Hepatic stellate cell (primary cell): ENCODE measurements around the gene GPR141.

ENCODE experiments used
- DNase-seq: peaks from one replicate; pipeline ENCODE4 v3.0.0; 2011; ENCODE audit warnings: low spot score

The GPR141 gene

DNA sequence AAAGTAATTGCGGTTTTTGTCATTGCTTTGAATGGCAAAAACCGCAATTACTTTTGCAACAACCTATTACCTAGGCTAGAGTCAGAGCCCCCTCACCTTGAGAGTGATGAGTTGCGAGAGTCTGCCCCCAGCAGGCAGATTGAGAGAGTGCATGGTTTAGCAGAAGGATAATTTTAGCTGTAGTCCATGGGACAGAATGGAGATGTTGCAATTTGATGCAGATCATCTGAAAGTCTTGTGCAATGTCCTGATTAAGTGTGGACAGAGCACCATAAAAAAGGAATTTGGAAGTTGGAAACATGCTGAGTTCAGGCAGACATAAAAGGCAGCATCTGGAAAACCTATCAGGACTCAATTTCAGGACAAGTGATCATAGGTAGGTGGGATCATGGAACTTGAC lies 48.7 kb downstream of the GPR141 start:
- no peak for DNase-seq

DNA sequence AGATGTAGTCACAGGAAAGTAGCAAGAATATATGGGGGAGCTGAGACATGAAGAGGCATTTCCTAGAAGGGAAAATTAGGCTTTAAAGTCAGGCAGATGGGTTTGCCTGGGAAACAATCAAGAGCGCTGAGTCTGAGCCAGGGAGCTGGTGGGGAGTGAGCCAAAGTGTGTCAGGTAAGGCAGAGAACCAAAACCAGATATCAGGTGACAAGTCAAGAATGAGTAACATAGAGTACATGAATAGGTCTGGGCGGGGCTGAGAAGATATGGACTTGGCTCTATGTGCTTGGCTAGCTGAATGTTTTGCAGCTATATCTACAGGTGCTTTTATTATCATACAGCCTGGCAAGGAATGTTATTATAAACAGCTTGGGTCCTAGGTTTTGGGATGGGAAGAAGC lies 49.3 kb downstream of the GPR141 start:
- no peak for DNase-seq

GRCh38 chr7:37735196-37735595 lies 51.6 kb downstream of the GPR141 start:
- DNase-seq = no peak

DNA sequence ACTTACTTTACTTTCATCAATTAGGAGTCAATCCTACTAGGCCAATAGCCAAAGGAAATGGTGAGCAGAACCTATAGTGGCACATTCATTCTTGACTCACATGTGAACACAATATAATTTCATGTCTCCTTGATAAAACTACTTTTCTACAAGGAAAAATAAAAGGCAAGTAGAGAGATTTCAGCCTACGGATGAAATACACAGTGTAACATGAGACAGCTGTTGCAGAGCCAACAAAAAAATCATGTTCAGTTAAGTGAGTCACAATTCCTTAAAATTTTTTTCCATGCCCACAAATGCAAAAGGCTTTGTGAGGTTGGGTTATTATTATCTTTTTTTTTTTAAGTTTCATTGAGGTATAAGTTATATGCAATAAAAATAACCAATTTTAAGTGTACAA lies 54.8 kb downstream of the GPR141 start:
- no peak for DNase-seq

GRCh38 chr7:37740398-37740797 lies 56.8 kb downstream of the GPR141 start:
- no peak for DNase-seq

GRCh38 chr7:37741776-37742175 lies 58.2 kb downstream of the GPR141 start:
- no peak for DNase-seq

DNA sequence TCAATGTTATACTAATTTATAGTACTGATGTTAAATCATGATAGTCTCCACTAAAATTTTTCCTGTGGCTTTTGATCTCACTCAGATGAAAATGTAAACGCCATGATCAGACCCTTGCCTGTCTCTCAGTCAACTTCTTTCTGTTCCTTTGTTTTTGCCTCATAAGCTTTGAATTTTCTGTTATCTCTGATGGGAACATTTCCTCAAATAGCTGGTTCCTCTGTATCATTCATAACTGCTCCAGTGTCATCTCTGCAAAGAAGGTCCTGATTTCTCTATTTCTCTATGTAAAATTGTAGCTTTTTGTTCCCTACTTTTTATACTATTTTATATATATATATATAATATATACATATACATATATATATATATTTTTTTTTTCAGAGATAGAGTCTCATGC lies 67.5 kb downstream of the GPR141 start:
- no peak for DNase-seq

DNA sequence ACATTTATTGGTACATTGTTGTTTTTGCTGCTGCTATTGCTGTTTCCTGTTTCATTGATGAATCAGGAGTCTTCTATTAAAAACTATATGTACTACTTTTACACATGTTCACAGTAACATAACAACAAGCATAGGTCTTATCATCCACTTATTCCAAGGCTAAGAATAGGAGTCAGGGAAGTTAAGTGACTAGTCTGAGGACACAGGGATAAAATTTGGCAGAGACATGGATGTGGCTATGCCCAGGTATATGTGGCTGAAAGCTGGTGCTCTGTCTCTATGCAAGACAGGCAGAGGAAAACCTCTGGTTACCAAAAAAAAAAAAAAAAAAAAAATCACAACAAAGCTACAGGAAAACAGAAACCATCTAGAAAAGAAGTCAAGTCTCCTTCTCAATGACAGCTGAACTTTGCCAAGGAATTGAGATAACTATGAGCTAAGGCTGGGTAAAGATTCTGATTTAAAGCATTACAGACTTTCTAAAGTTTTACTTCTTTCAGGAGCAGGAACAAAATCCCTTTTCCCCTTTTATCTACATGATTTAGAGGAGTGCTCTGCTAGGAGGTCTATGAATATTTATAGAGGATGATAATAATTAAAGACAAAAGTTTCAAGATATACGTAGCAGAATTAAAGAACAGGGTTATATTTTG lies 70.0 kb downstream of the GPR141 start:
- no peak for DNase-seq

GRCh38 chr7:37756797-37757551 lies 73.4 kb downstream of the GPR141 start:
- no peak for DNase-seq

DNA sequence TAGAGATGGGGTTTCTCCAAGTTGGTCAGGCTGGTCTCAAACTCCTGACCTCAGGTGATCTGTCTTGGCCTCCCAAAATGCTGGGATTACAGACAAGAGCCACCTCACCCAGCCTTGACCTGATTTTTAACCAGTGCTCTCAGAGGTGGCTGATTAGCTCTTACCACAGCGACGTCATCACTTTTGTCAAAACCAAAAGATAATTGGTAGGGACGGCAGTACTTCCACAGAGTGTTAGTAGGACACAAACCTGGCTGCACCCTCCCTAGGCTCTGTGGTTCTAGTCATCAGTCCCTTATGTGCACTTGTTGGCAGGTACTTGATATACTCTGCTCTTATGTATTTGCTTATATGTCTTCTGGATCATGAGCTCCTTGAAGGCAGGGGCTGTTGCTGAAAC lies 74.0 kb downstream of the GPR141 start:
- no peak for DNase-seq

DNA sequence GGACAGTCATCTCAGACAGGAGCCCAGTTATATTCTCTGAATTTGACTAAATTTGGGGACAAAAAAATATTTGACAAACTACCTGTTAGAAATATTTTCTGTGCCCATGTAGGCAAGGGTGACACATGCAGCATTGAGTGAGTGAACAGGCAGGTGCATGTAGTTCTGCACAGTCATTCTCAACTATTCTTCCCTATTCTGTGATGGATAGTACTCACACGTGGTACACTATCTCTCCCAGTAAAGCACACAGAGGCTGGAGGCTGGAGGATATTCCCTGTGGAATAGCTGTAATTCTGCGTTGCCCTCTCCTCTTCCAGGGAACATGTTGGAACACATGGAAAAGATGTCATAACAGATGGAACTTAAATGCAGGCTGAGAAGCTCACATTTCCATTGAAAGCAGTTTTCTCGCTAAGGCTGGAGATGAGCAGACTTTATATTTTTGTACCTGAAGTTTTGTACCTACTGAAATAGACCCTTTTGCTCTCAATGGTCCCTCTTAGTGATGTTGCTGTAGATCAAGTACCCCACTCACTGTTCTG lies 75.0 kb downstream of the GPR141 start:
- DNase-seq = no peak

DNA sequence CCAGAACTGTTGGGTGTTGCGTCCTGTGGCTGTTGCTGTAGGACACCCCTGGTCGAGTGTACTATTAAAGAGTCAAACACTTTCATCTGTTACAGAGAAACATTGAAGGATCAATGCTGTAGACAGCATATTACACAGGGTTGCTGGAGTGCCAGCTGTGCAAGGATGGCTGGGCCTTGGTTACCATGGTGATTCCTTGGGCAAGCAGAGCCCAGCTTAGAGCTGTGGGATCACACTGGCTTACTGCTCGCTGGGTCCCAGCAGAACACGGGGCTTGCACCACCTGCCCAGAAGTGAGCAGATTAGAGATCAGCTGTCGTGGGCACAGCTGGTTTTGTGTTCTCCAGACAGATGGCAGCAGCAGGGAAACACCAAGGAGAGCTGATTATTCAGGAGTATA lies 76.0 kb downstream of the GPR141 start:
- DNase-seq = no peak

GRCh38 chr7:37765421-37765829 lies 81.9 kb downstream of the GPR141 start:
- DNase-seq = no peak

DNA sequence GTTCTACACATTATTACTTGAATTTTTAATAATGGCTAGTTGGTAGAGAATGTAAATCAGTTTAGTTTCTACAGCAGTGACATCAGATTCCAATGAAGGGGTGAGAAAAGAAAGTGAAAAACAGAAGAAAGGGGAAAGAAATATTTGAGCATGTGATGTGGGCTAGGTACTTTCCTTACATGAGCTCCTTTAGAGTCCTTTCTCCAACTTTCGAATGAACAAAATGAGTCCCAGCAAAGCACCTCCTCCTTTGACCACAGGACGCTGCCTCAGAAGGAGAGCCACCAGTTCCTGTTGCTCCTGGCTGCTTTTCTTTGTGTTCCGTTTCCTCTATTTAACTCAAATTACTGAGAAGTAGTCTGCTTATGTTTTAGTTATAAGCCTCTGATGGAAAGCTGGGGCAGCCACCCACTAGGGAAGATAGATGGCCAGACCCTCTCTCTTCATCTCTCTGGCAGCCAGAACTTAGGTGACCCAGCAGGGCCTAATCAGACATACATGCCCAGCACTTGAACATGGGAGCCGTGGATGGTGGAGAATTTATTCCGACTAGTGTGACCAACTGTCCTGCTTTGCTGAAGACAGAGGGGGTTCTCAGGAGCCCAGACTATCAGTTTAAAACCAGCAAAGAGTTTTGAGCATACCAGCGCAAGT lies 82.4 kb downstream of the GPR141 start:
- no peak for DNase-seq

DNA sequence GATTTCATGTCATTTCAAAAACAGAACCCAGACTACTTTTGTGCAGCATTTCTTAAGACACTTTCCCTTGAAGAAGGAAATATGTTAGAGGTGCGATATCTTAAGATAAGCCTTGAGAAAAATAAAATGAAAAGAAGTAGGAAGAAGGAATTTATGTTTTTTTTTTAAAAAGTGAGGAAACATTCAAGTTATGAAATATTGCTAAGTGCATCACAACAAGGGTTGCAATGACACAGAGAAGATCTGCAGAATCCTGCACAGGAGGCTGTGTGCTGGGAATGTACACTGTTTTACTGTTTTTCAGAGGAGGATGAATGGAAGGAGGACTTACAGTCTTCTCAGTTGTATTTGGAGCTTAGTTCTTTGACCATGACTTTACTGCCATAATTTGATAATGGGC lies 85.0 kb downstream of the GPR141 start:
- no peak for DNase-seq

- DNase-seq = no peak
Observed at GRCh38 chr7:37769291-37769690, 85.7 kb downstream of the GPR141 start.

DNA sequence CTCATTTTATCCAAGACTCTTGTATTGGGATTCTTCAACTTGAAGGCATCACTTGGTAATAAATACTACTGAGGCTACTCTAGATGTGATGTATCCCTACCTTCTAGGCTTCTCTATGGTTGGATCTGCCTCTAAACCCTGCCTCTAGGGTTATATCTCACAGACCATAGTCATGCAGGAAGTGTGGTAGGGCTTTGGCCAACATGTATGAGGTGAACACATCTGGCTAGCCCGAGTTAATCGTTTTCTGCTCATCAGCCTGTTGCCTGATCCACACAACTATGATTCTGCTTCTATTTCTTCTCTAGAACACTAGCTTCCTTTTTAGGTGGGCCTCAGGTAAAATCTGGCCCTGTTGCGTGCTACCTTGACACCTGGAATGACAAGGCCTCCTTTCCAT lies 86.2 kb downstream of the GPR141 start:
- DNase-seq = no peak

DNA sequence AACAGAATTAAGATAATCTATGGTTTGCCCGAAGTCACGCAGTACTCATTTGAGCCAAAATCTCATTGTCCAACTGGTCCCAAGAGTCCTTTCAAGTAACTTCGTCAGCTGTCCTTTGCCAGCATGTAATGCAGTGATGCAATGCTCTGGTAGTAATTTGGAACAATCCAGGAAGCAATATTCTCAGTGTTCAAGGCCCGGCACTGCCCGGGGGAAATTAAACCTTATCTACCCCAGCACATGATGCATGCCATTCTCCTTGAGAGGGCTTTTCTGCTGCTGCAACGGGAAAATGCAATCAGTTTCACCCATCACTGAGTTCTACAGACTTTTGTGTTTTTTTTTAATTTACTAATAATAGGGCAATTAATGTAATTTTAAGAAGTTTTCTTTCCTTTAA lies 87.3 kb downstream of the GPR141 start:
- DNase-seq = no peak

DNA sequence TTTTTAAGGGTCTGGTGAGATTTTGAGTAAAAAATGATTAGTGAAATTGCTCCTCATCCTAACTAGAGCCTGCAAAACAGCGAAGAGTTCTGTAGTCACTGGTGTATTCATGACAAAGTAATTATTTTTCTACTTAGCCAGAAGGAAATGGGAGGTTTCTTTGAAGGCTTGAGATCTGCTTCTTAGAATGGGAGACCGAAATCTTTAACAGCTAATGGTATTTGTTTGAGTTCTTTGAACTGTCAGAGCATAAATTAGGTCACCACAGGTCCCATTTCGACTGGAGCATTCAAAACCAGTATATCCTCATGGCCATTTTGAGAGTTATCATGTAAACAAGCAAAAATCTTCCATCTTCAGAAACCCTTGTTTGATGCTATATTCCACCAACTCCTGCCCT lies 87.8 kb downstream of the GPR141 start:
- no peak for DNase-seq

- DNase-seq = no peak
Observed at GRCh38 chr7:37771801-37772200, 88.2 kb downstream of the GPR141 start.

DNA sequence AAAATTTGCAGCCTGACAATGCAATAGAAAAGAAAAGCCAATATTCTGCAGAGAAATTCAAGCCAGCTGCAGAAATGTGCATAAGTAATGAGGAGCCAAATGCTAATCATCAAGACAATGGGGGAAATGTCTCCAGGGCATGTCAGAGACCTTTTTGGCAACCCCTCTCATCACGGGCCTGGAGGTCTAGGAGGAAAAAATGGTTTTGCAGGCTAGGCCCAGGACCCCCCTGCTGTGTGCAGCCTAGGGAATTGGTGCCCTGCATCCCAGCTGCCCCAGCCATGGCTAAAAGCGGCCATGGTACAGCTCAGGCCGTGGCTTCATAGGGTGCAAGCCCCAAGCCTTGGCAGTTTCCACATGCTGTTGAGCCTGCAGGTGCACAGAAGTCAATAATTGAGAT lies 92.4 kb downstream of the GPR141 start:
- no peak for DNase-seq

DNA sequence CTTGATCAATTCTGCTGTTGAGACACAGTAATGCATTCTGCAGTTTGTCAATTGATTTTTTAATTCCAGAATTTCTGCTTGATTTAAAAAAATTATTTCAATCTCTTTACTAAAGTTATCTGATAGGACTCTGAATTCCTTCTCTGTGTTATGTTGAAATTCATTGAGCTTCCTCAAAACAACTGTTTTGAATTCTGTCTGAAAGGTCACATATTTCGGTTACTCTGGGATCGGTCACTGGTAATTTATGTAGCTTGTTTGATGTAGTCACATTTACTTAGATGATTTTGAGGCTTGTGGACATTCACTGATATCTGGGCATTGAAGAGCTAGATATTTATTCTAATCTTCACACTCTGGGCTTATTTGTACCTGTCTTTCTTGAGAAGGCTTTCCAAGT lies 97.6 kb downstream of the GPR141 start:
- DNase-seq = no peak

DNA sequence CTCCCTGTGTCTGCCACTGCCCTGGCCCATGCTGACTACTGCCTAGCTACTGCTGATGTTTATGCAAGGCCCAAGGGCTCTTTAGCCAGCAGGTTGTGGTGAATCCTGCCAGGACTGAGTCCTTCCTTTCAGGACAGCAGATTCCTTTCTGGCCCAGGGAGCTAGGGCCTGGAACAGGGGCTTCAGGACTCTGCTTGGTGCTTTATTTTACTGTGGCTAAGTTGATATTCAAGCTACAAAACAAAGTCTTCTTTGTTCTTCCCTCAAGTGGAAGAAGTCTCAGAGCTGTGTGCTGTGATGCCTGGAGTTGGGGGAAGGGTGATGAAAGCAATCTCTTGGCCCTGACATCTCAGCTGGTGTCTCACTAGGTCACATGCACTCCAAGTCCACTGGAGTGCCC lies 98.6 kb downstream of the GPR141 start:
- DNase-seq = no peak
